ENCODE results near the gene REP15.
"Not testable (repeated sequence)": the region's sequence is repeated elsewhere in the genome, so short reads cannot be mapped to it uniquely, and the experiment has no call there.

Gene REP15

GRCh38 chr12:27703720-27704452, 7.6 kb downstream of the REP15 start:
- peak; percentile 55 for DNase-seq

DNA sequence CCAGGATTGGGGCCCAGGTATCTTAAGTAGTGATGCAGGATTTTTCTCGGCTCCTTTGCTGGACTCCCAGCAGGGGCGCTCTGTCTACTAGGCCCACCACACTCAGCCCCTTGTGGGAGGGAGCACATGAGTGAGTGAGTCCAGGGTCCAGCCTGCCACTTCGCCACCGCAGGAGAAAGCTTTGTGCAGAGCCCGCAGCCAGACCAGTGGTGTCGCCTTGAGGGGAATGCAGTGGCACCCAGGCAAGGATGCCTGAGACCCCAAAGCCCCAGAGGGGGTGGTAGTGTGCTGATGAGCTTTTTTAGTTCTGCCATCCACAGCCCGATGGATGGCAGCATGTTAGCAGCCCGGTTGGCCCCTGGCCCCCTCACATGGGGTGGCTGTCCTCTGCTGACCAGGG, 9.0 kb downstream of the REP15 start:
- no peak for DNase-seq

GRCh38 chr12:27707216-27707615, 11.0 kb downstream of the REP15 start:
- no peak for DNase-seq

DNA sequence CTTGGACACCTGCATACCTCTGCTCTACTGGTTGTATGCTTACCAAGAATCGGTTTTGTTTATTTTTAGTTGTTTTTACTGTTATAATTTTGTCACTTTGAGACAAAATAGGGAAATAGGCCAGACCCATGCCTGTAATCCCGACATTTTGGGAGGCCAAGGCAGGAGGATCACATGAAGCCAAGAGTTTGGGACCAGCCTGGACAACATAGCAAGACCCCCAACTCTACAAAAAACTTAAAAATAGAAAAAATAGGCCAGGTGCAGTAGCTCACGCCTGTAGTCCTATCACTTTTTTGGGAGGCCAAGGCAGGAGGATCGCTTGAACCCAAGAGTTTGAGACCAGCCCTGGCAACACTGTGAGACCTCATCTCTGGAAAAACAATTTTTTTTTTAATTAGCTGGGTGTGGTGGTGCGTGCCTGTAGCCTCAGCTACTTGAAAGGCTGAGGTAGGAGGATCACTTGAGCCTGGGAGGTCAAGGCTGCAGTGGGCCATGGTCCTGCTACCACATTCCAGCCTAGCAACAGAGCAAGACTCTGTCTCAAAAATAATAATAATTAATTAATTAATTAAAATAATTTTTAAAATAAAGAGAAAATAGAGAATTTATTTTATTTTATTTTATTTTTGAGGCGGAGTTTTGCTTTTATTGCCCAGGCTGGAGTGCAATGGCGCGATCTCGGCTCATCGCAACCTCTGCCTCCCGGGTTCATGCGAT, 13.1 kb downstream of the REP15 start:
- no peak for DNase-seq

DNA sequence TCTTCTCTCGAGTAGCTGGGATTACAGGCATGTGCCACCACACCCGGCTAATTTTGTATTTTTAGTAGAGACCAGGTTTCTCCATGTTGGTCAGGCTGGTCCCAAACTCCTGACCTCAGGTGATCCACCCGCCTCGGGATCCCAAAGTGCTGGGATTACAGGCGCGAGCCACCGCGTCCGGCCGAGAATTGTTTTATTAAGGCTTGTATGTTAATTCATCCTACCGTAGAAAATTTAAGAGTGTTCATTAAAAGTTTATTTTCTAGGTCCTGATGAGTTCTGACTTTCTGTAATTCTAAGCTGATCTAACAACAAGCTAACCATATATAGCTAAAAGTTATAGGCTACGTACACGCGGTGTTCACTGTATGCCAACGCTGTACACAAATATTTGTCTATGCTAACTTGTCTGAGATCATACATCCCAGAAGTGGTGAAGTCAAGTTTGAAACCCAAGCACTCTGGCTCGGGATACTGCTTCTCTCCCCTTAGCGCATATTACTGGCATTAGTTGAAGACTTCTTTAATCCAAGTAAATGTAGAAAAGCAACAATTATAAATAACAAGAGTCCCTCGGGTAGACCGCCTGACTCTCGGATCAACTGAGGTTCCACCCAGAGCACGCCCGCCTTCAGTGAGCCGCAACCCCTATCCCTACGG, 13.8 kb downstream of the REP15 start:
- no peak for DNase-seq

- DNase-seq, result peak; percentile 90
Observed at GRCh38 chr12:27710592-27711316, 14.5 kb downstream of the REP15 start, which contains the start of gene MRPS35. Gene MRPS35, plus strand, starts transcription at chr12:27710832. Its CDS starts 12 bp downstream, at chr12:27710844.

- DNase-seq, result no peak
Observed at GRCh38 chr12:27711317-27711682, 15.1 kb downstream of the REP15 start.

- DNase-seq, result no peak
Observed at GRCh38 chr12:27711967-27712366, 15.7 kb downstream of the REP15 start.

GRCh38 chr12:27723212-27723611, 27.0 kb downstream of the REP15 start:
- DNase-seq, result no peak

DNA sequence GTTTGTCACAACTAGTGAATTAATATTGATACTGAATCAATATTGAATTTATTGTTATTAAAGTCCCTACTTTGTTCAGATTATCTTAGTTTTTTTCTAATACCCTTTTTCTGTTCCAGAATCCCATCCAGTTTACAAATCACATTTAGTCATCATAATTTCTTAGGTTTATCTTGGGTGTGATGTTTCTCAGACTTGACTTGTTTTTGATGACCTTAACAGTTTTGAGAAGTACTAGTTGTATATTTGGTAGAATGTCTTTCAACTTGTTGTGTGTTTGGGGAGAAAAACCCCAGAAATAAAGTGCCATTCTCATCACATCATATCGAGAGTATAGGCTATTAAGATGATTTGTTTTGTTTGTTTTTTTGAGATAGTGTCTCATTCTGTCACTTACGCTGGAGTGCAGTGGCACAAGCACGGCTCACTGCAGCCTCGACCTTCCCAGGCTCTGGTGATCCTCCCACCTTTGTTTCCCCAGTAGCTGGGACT, 33.9 kb downstream of the REP15 start:
- no peak for DNase-seq

DNA sequence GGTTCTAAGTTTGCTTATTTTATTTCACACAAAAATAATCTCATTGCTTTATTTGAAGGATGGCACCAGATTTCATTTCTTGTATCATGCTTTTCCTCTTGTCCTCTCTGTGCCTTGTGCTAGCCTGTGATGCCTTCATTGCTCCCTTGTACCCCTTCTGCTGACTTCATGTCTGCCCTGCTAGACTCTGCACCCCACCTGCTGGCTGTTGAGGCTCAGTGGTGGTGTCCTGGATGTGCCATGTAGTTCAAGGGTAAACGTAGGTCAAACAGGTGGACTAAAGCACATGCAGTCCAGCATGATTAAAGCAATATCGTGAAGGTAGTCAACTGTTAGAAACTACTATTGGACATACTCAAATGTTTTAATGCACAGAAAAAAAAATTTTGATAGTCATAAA, 36.0 kb downstream of the REP15 start:
- no peak for DNase-seq

GRCh38 chr12:27733052-27733656, 36.9 kb downstream of the REP15 start:
- no peak for DNase-seq

GRCh38 chr12:27733791-27734190, 37.5 kb downstream of the REP15 start:
- DNase-seq, result no peak

DNA sequence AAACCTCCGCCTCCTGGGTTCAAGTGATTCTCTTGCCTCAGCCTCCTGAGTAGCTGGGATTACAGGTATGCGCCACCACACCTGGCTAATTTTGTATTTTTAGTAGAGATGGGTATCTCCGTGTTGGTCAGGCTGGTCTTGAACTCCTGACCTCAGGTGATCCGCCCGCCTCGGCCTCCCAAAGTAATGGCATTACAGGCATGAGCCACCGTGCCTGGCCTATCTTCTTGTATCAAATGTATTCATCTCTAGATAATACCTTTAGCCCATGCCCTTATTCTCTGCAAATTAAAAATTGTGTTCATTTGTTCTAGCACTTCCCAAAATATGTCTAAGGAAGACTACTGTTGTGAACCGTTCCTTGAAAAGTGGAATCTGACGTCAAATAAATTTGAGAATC, 38.1 kb downstream of the REP15 start:
- not testable (repeated sequence) for DNase-seq

- DNase-seq, result no peak
Observed at GRCh38 chr12:27743601-27744000, 47.4 kb downstream of the REP15 start.

DNA sequence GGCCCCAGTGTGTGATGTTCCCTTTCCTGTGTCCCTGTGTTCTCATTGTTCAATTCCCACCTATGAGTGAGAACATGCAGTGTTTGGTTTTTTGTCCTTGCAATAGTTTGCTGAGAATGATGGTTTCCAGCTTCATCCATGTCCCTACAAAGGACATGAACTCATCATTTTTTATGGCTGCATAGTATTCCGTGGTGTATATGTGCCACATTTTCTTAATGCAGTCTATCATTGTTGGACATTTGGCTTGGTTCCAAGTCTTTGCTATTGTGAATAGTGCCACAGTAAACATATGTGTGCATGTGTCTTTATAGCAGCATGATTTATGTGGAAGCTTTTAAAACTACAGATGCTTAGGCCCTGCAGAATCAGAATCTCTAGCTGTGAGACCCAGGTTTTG, 49.5 kb downstream of the REP15 start:
- not testable (repeated sequence) for DNase-seq
